GM13976 (cell line): Measurements from ENCODE around the gene EIF4E2.

Experiments
- DNase-seq: peaks from one replicate; pipeline ENCODE4 v3.0.0; 2012; ENCODE audit warnings: low spot score
- in situ Hi-C: fragments of 300-500 bp; cut with MboI; formaldehyde crosslinking; loops from one replicate; pipeline ENCODE4 v1.12.0; 2022; ENCODE audit warnings: low sequenced_read_pairs, mixed read lengths, inconsistent platforms; ENCODE audit not compliant: unreplicated experiment
- TF ChIP-seq, protein P1 (sequence below): IDR thresholded peaks from 2 replicates; pipeline ENCODE4 v1.5.1; 2012; ENCODE audit warnings: borderline replicate concordance, mild to moderate bottlenecking; ENCODE audit not compliant: insufficient read depth; ENCODE audit errors: extremely low read depth, missing control alignments, control extremely low read depth

Gene EIF4E2

DNA sequence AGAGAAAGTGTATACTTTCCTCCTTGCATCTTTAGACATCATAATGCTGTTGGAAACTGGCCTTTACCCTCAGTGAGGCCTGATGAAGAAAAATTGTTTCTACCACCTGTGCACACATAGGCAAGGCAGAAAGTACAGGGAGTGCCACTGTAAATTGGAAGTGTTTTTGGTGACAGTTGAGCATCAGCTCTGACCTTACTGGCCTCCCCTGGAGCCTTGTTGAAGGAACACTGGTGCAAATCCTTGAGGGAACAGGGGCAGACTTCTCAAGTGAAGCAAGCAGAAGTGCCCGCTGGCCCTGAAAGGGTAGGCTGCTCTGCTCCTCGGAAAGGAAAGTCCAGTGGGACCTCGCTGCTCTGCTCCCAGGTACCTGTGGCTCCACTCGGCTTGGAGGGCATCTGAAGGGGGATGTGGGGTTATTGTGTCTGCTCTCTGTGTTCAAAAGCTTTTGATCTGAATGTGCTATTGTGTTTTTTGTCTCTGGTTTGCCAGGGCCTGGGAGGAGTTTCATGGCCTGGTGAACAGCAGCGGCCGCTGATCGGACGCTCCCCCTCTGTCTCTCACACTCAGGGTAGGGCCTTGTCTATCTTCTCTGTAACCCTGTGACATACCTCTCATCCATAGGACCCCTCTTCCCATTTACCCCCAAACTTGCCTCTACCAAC is 23.4 kb downstream of the EIF4E2 start:
- in situ Hi-C loops: no loop called here
- DNase-seq: no peak
- TF ChIP-seq, protein P1, sequence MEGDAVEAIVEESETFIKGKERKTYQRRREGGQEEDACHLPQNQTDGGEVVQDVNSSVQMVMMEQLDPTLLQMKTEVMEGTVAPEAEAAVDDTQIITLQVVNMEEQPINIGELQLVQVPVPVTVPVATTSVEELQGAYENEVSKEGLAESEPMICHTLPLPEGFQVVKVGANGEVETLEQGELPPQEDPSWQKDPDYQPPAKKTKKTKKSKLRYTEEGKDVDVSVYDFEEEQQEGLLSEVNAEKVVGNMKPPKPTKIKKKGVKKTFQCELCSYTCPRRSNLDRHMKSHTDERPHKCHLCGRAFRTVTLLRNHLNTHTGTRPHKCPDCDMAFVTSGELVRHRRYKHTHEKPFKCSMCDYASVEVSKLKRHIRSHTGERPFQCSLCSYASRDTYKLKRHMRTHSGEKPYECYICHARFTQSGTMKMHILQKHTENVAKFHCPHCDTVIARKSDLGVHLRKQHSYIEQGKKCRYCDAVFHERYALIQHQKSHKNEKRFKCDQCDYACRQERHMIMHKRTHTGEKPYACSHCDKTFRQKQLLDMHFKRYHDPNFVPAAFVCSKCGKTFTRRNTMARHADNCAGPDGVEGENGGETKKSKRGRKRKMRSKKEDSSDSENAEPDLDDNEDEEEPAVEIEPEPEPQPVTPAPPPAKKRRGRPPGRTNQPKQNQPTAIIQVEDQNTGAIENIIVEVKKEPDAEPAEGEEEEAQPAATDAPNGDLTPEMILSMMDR: no peak

DNA sequence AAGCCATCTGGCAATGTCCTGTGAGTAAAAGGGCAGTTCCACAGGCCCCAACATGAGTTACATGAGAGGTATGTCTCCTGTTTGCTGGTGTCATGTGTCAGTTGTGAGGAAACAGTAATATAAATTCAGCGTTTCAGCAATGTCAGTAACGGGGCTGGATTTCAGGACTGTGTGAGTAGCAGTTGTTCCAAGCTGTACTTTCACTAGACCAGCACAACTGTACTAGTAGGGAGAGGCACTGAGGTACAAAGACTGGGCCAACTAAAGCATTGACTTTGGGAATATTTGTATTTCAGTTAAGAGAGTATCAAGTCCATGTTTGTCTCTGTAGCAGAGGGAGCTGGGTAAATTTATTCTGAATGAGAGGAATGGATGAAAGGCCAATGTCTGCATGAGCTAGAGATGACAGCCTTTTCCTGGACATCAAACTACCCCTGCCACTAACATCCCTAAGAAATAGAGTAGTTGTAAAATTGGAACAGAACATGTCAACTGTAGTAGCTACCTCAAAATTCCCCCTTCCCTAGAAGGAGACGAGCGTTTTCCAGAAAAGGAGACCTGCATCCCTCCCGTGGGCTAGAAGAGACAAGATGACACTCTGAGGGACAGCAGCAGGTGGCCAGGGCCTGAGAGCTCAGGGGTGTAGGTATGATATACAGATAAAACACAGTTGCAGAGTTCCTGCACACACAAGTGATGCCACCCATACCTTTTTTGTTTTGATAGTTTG is 24.4 kb downstream of the EIF4E2 start:
- no peak for DNase-seq
- TF ChIP-seq, protein P1: no peak
- in situ Hi-C loops: no loop called here

DNA sequence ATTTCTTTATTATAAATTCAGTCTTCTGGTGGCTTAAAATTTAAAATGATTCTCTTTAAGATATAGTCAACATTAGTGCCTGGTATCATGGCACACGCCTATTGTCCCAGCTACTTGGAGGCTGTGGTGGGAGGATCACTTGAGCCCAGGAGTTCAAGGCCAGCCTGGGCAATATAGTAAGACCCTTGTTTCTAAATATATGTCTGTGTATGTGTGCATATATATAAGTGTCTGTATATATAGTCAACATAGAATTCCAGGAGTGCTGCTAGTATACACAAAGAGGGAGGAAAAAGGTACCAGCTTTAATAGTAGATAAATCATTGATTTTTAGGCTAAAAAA is 24.9 kb downstream of the EIF4E2 start:
- in situ Hi-C loops: no loop called here
- DNase-seq: no peak
- TF ChIP-seq, protein P1: no peak

- no peak for DNase-seq
- TF ChIP-seq, protein P1: no peak
- in situ Hi-C loops: no loop called here
Measured at GRCh38 chr2:232576995-232577394, 26.5 kb downstream of the EIF4E2 start.

DNA sequence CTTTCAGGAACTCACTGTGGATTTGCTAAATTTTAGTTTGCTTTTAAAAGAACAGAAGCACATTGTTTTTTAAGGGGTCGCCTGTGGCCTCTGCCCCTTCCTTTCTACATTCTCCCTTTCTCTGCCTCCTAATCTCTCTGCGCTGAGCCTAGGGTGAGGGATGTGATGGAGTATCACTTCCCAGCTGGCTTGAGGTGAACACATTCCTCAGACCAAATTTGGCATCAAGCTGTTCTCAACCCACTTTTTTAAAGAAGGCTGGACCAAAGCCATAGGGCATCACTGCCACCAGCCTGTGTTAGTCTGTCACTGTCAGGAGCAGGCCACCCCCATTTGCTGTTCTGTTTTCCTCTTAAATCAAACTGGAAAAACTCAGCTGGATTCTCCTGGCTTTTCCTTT is 27.4 kb downstream of the EIF4E2 start:
- TF ChIP-seq, protein P1: no peak
- in situ Hi-C loops: no loop called here
- no peak for DNase-seq

- TF ChIP-seq, protein P1: no peak
- in situ Hi-C loops: no loop called here
- DNase-seq: no peak
Measured at GRCh38 chr2:232578626-232579025, 28.1 kb downstream of the EIF4E2 start.

DNA sequence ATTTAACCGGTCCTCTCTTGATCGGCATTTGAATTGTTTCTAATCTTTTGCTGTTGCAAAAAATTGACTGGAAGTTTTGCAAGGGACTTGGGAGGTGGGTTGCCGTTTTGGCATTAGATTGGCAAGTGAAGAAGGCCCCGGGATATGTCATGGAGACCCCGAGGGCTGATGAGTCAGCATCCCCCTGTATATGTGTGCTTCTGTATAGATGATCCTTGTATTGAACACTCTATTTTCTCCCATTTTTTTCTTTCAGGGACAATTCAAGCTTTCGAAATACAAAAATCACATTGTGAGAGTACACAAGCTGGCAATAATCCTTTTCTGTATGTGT is 30.1 kb downstream of the EIF4E2 start:
- no peak for DNase-seq
- in situ Hi-C loops: no loop called here
- TF ChIP-seq, protein P1: no peak
